Astrocyte (in vitro differentiated cells and primary cell): ENCODE results near the gene MAGI3. TPM values are rescaled to one million over a fixed set of nuclear protein-coding genes. Genes with fewer than 3 reads are reported as not detected.
"Not testable (repeated sequence)": the region's sequence is repeated elsewhere in the genome, so short reads cannot be mapped to it uniquely, and the experiment has no call there.

Experiments used
- DNase-seq: peaks from one replicate; pipeline ENCODE4 v3.0.0-alpha.2; 2010; ENCODE audit warnings: low read depth
- FAIRE-seq: peaks from 2 replicates; lab custom pipeline; 2011; peaks lifted over from hg19 to GRCh38; lab: Jason Lieb, UNC
- H2AFZ ChIP-seq: 2 replicates; pipeline ENCODE4 v1.6.0; 2012; ENCODE audit warnings: low read depth, low read length, inconsistent platforms
- H3K27ac ChIP-seq: 2 replicates; pipeline ENCODE4 v1.5.1; 2011; ENCODE audit warnings: low read depth, low read length, inconsistent platforms
- H3K27me3 ChIP-seq: 2 replicates; pipeline ENCODE4 v1.6.0; 2011; ENCODE audit warnings: low read length, inconsistent platforms; ENCODE audit not compliant: insufficient read depth
- H3K36me3 ChIP-seq: 2 replicates; pipeline ENCODE4 v1.5.1; 2011; ENCODE audit warnings: low read length, inconsistent platforms; ENCODE audit not compliant: insufficient read depth
- H3K4me1 ChIP-seq: 2 replicates; pipeline ENCODE4 v1.5.1; 2011; ENCODE audit warnings: low read length, inconsistent platforms; ENCODE audit not compliant: insufficient read depth
- H3K4me2 ChIP-seq: 2 replicates; pipeline ENCODE4 v1.6.0; 2012; ENCODE audit warnings: low read length, inconsistent platforms
- H3K4me3 ChIP-seq: 2 replicates; pipeline ENCODE4 v1.5.1; 2011; ENCODE audit warnings: low read depth, mild to moderate bottlenecking, low read length, inconsistent platforms; ENCODE audit not compliant: insufficient read depth
- H3K79me2 ChIP-seq: 2 replicates; pipeline ENCODE4 v1.6.0; 2012; ENCODE audit warnings: mild to moderate bottlenecking, low read length, inconsistent platforms; ENCODE audit not compliant: insufficient read depth
- H3K9ac ChIP-seq: 2 replicates; pipeline ENCODE4 v1.6.0; 2012; ENCODE audit warnings: mild to moderate bottlenecking, low read length, inconsistent platforms
- H3K9me3 ChIP-seq: 2 replicates; pipeline ENCODE4 v1.5.1; 2012; ENCODE audit warnings: low read depth, mild to moderate bottlenecking, low read length, inconsistent platforms; ENCODE audit not compliant: insufficient read depth
- H4K20me1 ChIP-seq: 2 replicates; pipeline ENCODE4 v1.6.0; 2012; ENCODE audit warnings: low read length, inconsistent platforms; ENCODE audit not compliant: insufficient read depth
- H3K27ac Mint-ChIP-seq: one replicate; pipeline ENCODE4 v1.8.0; 2021; ENCODE audit warnings: mild to moderate bottlenecking, mixed read lengths; ENCODE audit not compliant: unreplicated experiment
- H3K27me3 Mint-ChIP-seq: one replicate; pipeline ENCODE4 v1.8.0; 2021; ENCODE audit warnings: low read depth, mixed read lengths; ENCODE audit not compliant: unreplicated experiment
- H3K36me3 Mint-ChIP-seq: one replicate; pipeline ENCODE4 v1.8.0; 2021; ENCODE audit warnings: low read depth, mixed read lengths; ENCODE audit not compliant: unreplicated experiment
- H3K4me1 Mint-ChIP-seq: one replicate; pipeline ENCODE4 v1.8.0; 2021; ENCODE audit warnings: low read depth, mixed read lengths; ENCODE audit not compliant: unreplicated experiment
- H3K4me3 Mint-ChIP-seq: one replicate; pipeline ENCODE4 v1.8.0; 2021; ENCODE audit warnings: mild to moderate bottlenecking, moderate library complexity, mixed read lengths; ENCODE audit not compliant: unreplicated experiment
- H3K9me3 Mint-ChIP-seq: one replicate; pipeline ENCODE4 v1.8.0; 2021; ENCODE audit warnings: mild to moderate bottlenecking, mixed read lengths; ENCODE audit not compliant: unreplicated experiment
- CTCF ChIP-seq: IDR thresholded peaks from 2 replicates; pipeline ENCODE4 v1.5.1; 2011; ENCODE audit warnings: low read depth, mild to moderate bottlenecking, inconsistent platforms, low read length, moderate library complexity; ENCODE audit not compliant: insufficient read depth
- EZH2 ChIP-seq: IDR thresholded peaks from 2 replicates; pipeline ENCODE4 v1.6.1; 2012; ENCODE audit warnings: mild to moderate bottlenecking, low read length, inconsistent platforms; ENCODE audit not compliant: insufficient read depth
- total RNA-seq: library from RNA; stranded (reverse); gene quantifications from 2 replicates; pipeline ENCODE4 v1.2.1, GENCODE V29; 2021

Gene MAGI3
- total RNA-seq, 1 donor from 2014 or later: 16.5 TPM

- DNase-seq (no peak), FAIRE-seq (no peak)
- Histone ChIP-seq H3K4me1 (no peaks in the 10 kb centered on the region), H2AFZ (no peak overlapping the region), H3K9me3 (no peaks in the 10 kb centered on the region), H3K27ac (no peak overlapping the region), H3K4me2 (no peak overlapping the region), H3K79me2 (peaks cover 39% of the 10 kb centered on the region), H3K36me3 (no peaks in the 10 kb centered on the region), H3K27me3 (no peaks in the 10 kb centered on the region), H3K4me3 (no peak overlapping the region), H4K20me1 (peaks cover 9% of the 10 kb centered on the region), H3K9ac (no peak overlapping the region)
- Mint-ChIP-seq H3K27me3 (no peaks in the 10 kb centered on the region), H3K4me1 (peaks cover 11% of the 10 kb centered on the region), H3K4me3 (peak overlapping the region; percentile 4), H3K36me3 (no peaks in the 10 kb centered on the region), H3K27ac (no peak overlapping the region), H3K9me3 (no peaks in the 10 kb centered on the region)
- TF ChIP-seq CTCF: no peak
- no peak for TF ChIP-seq EZH2
These were observed 15.3 kb downstream of the MAGI3 start for GRCh38 chr1:113405573-113405972.

GRCh38 chr1:113406149-113406548, 15.8 kb downstream of the MAGI3 start:
- not testable (repeated sequence) for H3K27me3 Mint-ChIP-seq, H3K4me2 ChIP-seq, H3K4me1 ChIP-seq, DNase-seq, H4K20me1 ChIP-seq, H2AFZ ChIP-seq, H3K9ac ChIP-seq, H3K9me3 ChIP-seq, H3K4me3 Mint-ChIP-seq, H3K36me3 ChIP-seq, FAIRE-seq, H3K27me3 ChIP-seq, H3K36me3 Mint-ChIP-seq, H3K9me3 Mint-ChIP-seq, H3K4me3 ChIP-seq, H3K27ac Mint-ChIP-seq, H3K27ac ChIP-seq
- H3K79me2 ChIP-seq: peaks cover 40% of the 10 kb centered on the region
- peaks cover 11% of the 10 kb centered on the region for H3K4me1 Mint-ChIP-seq

DNA sequence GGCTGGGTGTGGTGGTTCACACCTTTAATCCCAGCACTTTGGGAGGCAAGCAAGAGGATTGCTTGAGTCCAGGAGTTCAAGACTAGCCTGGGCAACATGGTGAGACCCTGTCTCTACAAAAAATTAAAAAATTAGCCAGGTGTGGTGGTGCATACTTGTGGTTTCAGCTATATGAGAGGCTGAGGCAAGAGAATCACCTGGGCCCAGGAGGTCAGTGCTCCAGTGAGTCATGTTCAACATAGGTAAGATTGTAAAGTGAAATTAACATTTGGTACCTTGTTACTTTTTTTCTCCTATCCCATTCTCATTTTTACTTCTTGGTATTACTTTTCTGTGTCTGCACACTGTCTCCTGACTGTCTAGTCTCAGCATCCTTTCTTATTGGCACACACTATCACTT, 19.0 kb downstream of the MAGI3 start:
- Histone ChIP-seq H2AFZ (no peak overlapping the region), H3K4me3 (no peak overlapping the region), H3K4me1 (no peaks in the 10 kb centered on the region), H3K4me2 (no peak overlapping the region), H3K27me3 (no peaks in the 10 kb centered on the region), H3K27ac (no peak overlapping the region), H3K9me3 (no peaks in the 10 kb centered on the region), H4K20me1 (no peaks in the 10 kb centered on the region), H3K36me3 (no peaks in the 10 kb centered on the region), H3K79me2 (peaks cover 20% of the 10 kb centered on the region), H3K9ac (no peak overlapping the region)
- no peaks in the 10 kb centered on the region for H3K36me3 Mint-ChIP-seq
- H3K27ac Mint-ChIP-seq: no peak overlapping the region
- TF ChIP-seq CTCF: no peak
- TF ChIP-seq EZH2: no peak
- H3K27me3 Mint-ChIP-seq: no peaks in the 10 kb centered on the region
- peaks cover 7% of the 10 kb centered on the region for H3K4me1 Mint-ChIP-seq
- no peaks in the 10 kb centered on the region for H3K9me3 Mint-ChIP-seq
- no peak overlapping the region for H3K4me3 Mint-ChIP-seq
- FAIRE-seq (no peak), DNase-seq (no peak)

GRCh38 chr1:113412020-113412419, 21.7 kb downstream of the MAGI3 start:
- H3K27ac Mint-ChIP-seq, FAIRE-seq, H3K9me3 Mint-ChIP-seq: not testable (repeated sequence)

More at GRCh38 chr1:113412020-113412419, 21.7 kb downstream of the MAGI3 start:
- not testable (repeated sequence) for H3K9me3 ChIP-seq, H3K27me3 ChIP-seq, H3K4me3 ChIP-seq, H3K4me1 Mint-ChIP-seq, H3K4me2 ChIP-seq, H4K20me1 ChIP-seq, H3K27ac ChIP-seq, H3K4me3 Mint-ChIP-seq, H2AFZ ChIP-seq, DNase-seq, H3K4me1 ChIP-seq, H3K36me3 ChIP-seq, H3K27me3 Mint-ChIP-seq, H3K9ac ChIP-seq, H3K36me3 Mint-ChIP-seq
- H3K79me2 ChIP-seq: peaks cover 11% of the 10 kb centered on the region
